Measurements from ENCODE around the gene ENOX1.

The ENOX1 gene

GRCh38 chr13:43315522-43315921 lies 471.2 kb downstream of the ENOX1 start:
- no peak overlapping the region for H3K27ac ChIP-seq (ENCODE audit: low read length)
- H4K20me1 ChIP-seq (ENCODE audit: insufficient read depth, low read length): no peaks in the 10 kb centered on the region
- no peak overlapping the region for H3K4me3 ChIP-seq (ENCODE audit: low read depth in 1 of 2, low read length in 2 of 2)
- H3K4me1 ChIP-seq (ENCODE audit: insufficient read depth, low read length): no peaks in the 10 kb centered on the region
- no peaks in the 10 kb centered on the region for H3K79me2 ChIP-seq (ENCODE audit: insufficient read depth, low read length)
- H3K9ac ChIP-seq (ENCODE audit: low read depth, low read length): no peak overlapping the region
- no peaks in the 10 kb centered on the region for H3K36me3 ChIP-seq (ENCODE audit: insufficient read depth, low read length)
- no peak for DNase-seq
- no peaks in the 10 kb centered on the region for H3K9me3 ChIP-seq (ENCODE audit: insufficient read depth, low read length, severe bottlenecking)
- H3K27me3 ChIP-seq (ENCODE audit: insufficient read depth, low read length, poor library complexity): peaks cover 16% of the 10 kb centered on the region
- no peak overlapping the region for H2AFZ ChIP-seq (ENCODE audit: low read depth, low read length)
- no peak for ATAC-seq (ENCODE audit: insufficient read depth, low read depth)
- H3K4me2 ChIP-seq (ENCODE audit: insufficient read depth, low read length): no peak overlapping the region
- no peak for TF ChIP-seq EZH2 (IDR thresholded peaks at IDR 0.05; ENCODE audit: borderline replicate concordance, low read depth, low read length, severe bottlenecking)
- TF ChIP-seq CTCF (IDR thresholded peaks at IDR 0.05; ENCODE audit: borderline replicate concordance, extremely low read depth, low read length, poor library complexity, severe bottlenecking): no peak

GRCh38 chr13:43309311-43309710 lies 477.5 kb downstream of the ENOX1 start:
- Histone ChIP-seq H3K9me3 (ENCODE audit: insufficient read depth, low read length, severe bottlenecking) (no peaks in the 10 kb centered on the region), H3K4me2 (ENCODE audit: insufficient read depth, low read length) (no peak overlapping the region), H3K4me1 (ENCODE audit: insufficient read depth, low read length) (no peaks in the 10 kb centered on the region), H3K27me3 (ENCODE audit: insufficient read depth, low read length, poor library complexity) (peaks cover 15% of the 10 kb centered on the region), H3K4me3 (ENCODE audit: low read depth in 1 of 2, low read length in 2 of 2) (no peak overlapping the region), H3K36me3 (ENCODE audit: insufficient read depth, low read length) (no peaks in the 10 kb centered on the region), H3K27ac (ENCODE audit: low read length) (no peak overlapping the region), H4K20me1 (ENCODE audit: insufficient read depth, low read length) (no peaks in the 10 kb centered on the region), H3K79me2 (ENCODE audit: insufficient read depth, low read length) (no peaks in the 10 kb centered on the region), H2AFZ (ENCODE audit: low read depth, low read length) (no peak overlapping the region), H3K9ac (ENCODE audit: low read depth, low read length) (no peak overlapping the region)
- ATAC-seq (ENCODE audit: insufficient read depth, low read depth): no peak
- no peak for DNase-seq
- TF ChIP-seq EZH2 (IDR thresholded peaks at IDR 0.05; ENCODE audit: borderline replicate concordance, low read depth, low read length, severe bottlenecking) (no peak), CTCF (IDR thresholded peaks at IDR 0.05; ENCODE audit: borderline replicate concordance, extremely low read depth, low read length, poor library complexity, severe bottlenecking) (no peak)

GRCh38 chr13:43307921-43308433 lies 478.8 kb downstream of the ENOX1 start:
- no peak overlapping the region for H3K4me3 ChIP-seq (ENCODE audit: low read depth in 1 of 2, low read length in 2 of 2)
- no peak overlapping the region for H3K9ac ChIP-seq (ENCODE audit: low read depth, low read length)
- H3K27ac ChIP-seq (ENCODE audit: low read length): no peak overlapping the region
- H3K9me3 ChIP-seq (ENCODE audit: insufficient read depth, low read length, severe bottlenecking): no peaks in the 10 kb centered on the region
- DNase-seq (no peak), ATAC-seq (ENCODE audit: insufficient read depth, low read depth) (no peak)
- H3K4me1 ChIP-seq (ENCODE audit: insufficient read depth, low read length): no peaks in the 10 kb centered on the region
- TF ChIP-seq CTCF (IDR thresholded peaks at IDR 0.05; ENCODE audit: borderline replicate concordance, extremely low read depth, low read length, poor library complexity, severe bottlenecking): no peak
- TF ChIP-seq EZH2 (IDR thresholded peaks at IDR 0.05; ENCODE audit: borderline replicate concordance, low read depth, low read length, severe bottlenecking): no peak
- peaks cover 27% of the 10 kb centered on the region for H3K27me3 ChIP-seq (ENCODE audit: insufficient read depth, low read length, poor library complexity)
- no peak overlapping the region for H2AFZ ChIP-seq (ENCODE audit: low read depth, low read length)
- no peaks in the 10 kb centered on the region for H4K20me1 ChIP-seq (ENCODE audit: insufficient read depth, low read length)
- H3K36me3 ChIP-seq (ENCODE audit: insufficient read depth, low read length): no peaks in the 10 kb centered on the region
- H3K4me2 ChIP-seq (ENCODE audit: insufficient read depth, low read length): no peak overlapping the region
- H3K79me2 ChIP-seq (ENCODE audit: insufficient read depth, low read length): no peaks in the 10 kb centered on the region
